Transverse colon (tissue), 4 donors: ENCODE results near the gene KLHL29.

ENCODE experiments used
- CTCF ChIP-seq, 5 experiments: fragments of 200-600 bp in 3 of 5; fragments of 450-650 bp in 2 of 5; sonication (generic) in 3 of 5; IDR thresholded peaks; 1 replicate in 2 of 5; 2 replicates in 3 of 5; pipeline ENCODE4 v1.5.1; 2016 to 2017; ENCODE audit warnings: antibody characterized with exemption in 5 of 5, inconsistent platforms in 3 of 5, mild to moderate bottlenecking in 2 of 5, moderate library complexity in 1 of 5
- POLR2A ChIP-seq: fragments of 450-650 bp; IDR thresholded peaks from one replicate; pipeline ENCODE4 v1.6.1; 2016; ENCODE audit warnings: antibody characterized with exemption, mild to moderate bottlenecking, moderate library complexity
- POLR2AphosphoS5 ChIP-seq, 3 donors: sonication (generic); formaldehyde crosslinking; IDR thresholded peaks; one replicate each; pipeline ENCODE4 v1.6.1; 2016; ENCODE audit warnings: antibody characterized with exemption in 3 of 3

- TF ChIP-seq POLR2A, result no peak
- TF ChIP-seq CTCF (IDR thresholded peaks at IDR 0.05), result no peak
- no peak for TF ChIP-seq POLR2AphosphoS5 (IDR thresholded peaks at IDR 0.05)
Observed at GRCh38 chr2:23412556-23413155, 27.7 kb downstream of the KLHL29 start.
